ENCODE data around the gene MCC.

Gene MCC

GRCh38 chr5:113243349-113243664 is 244.9 kb downstream of the MCC start:
- no peaks in the 10 kb centered on the region for H3K9me2 ChIP-seq (replicated peaks; ENCODE audit: insufficient read depth, low read length)

GRCh38 chr5:113242481-113243348 is 245.5 kb downstream of the MCC start:
- Histone ChIP-seq H3K79me2 (ENCODE audit: low read length) (peaks cover 100% of the 10 kb centered on the region), H2AFZ (ENCODE audit: low read length) (no peak overlapping the region), H3K4me2 (ENCODE audit: low read depth, low read length) (no peak overlapping the region), H3K9ac (ENCODE audit: low read length) (no peak overlapping the region), H3K9me2 (replicated peaks; ENCODE audit: insufficient read depth, low read length) (no peaks in the 10 kb centered on the region), H3F3A (ENCODE audit: insufficient read depth, low read length) (peaks cover 16% of the 10 kb centered on the region), H4K20me1 (ENCODE audit: insufficient read depth, low read length) (peaks cover 5% of the 10 kb centered on the region; the same call in 1 of the 2 replicates), H3K4me3 (ENCODE audit: low read length) (no peak overlapping the region), H3K27me3 (replicated peaks; ENCODE audit: insufficient read depth, low read length) (no peaks in the 10 kb centered on the region), H3K27ac (ENCODE audit: low read length) (no peak overlapping the region), H3K9me3 (replicated peaks; ENCODE audit: insufficient read depth, low read length) (no peaks in the 10 kb centered on the region), H3K4me1 (ENCODE audit: low read length) (peaks cover 46% of the 10 kb centered on the region), H3K36me3 (replicated peaks; ENCODE audit: insufficient read depth, low read length) (no peaks in the 10 kb centered on the region)
- TF ChIP-seq EZH2phosphoT487 (IDR thresholded peaks at IDR 0.05; ENCODE audit: low read length) = no peak
- TF ChIP-seq CTCF (IDR thresholded peaks at IDR 0.05; ENCODE audit: low read length) = no peak
- no peak for TF ChIP-seq EZH2 (optimal IDR thresholded peaks at IDR 0.05; ENCODE audit: low read depth, low read length)
- DNase-seq = no peak

More at GRCh38 chr5:113243349-113243664, 244.9 kb downstream of the MCC start:
- peaks cover 5% of the 10 kb centered on the region; the same call in 1 of the 2 replicates for H4K20me1 ChIP-seq (ENCODE audit: insufficient read depth, low read length)
- no peaks in the 10 kb centered on the region for H3K36me3 ChIP-seq (replicated peaks; ENCODE audit: insufficient read depth, low read length)
- peaks cover 47% of the 10 kb centered on the region for H3K4me1 ChIP-seq (ENCODE audit: low read length)
- no peak overlapping the region for H2AFZ ChIP-seq (ENCODE audit: low read length)
- no peak overlapping the region for H3K9ac ChIP-seq (ENCODE audit: low read length)
- no peak overlapping the region for H3K27ac ChIP-seq (ENCODE audit: low read length)
- H3K79me2 ChIP-seq (ENCODE audit: low read length) = peaks cover 100% of the 10 kb centered on the region
- no peak overlapping the region for H3K4me3 ChIP-seq (ENCODE audit: low read length)
- no peak overlapping the region for H3K4me2 ChIP-seq (ENCODE audit: low read depth, low read length)
- no peak for DNase-seq
- peaks cover 16% of the 10 kb centered on the region for H3F3A ChIP-seq (ENCODE audit: insufficient read depth, low read length)
- no peak for TF ChIP-seq EZH2 (optimal IDR thresholded peaks at IDR 0.05; ENCODE audit: low read depth, low read length)
- no peak for TF ChIP-seq CTCF (IDR thresholded peaks at IDR 0.05; ENCODE audit: low read length)
- TF ChIP-seq EZH2phosphoT487 (IDR thresholded peaks at IDR 0.05; ENCODE audit: low read length) = no peak
- H3K9me3 ChIP-seq (replicated peaks; ENCODE audit: insufficient read depth, low read length) = no peaks in the 10 kb centered on the region
- no peaks in the 10 kb centered on the region for H3K27me3 ChIP-seq (replicated peaks; ENCODE audit: insufficient read depth, low read length)

GRCh38 chr5:113240951-113241726 is 247.1 kb downstream of the MCC start:
- H3K79me2 ChIP-seq (ENCODE audit: low read length) = peaks cover 100% of the 10 kb centered on the region
- no peak overlapping the region for H3K4me3 ChIP-seq (ENCODE audit: low read length)
- no peak overlapping the region for H3K27ac ChIP-seq (ENCODE audit: low read length)
- peaks cover 5% of the 10 kb centered on the region; the same call in 1 of the 2 replicates for H4K20me1 ChIP-seq (ENCODE audit: insufficient read depth, low read length)
- no peak overlapping the region for H3K9ac ChIP-seq (ENCODE audit: low read length)
- no peaks in the 10 kb centered on the region for H3K36me3 ChIP-seq (replicated peaks; ENCODE audit: insufficient read depth, low read length)
- peaks cover 10% of the 10 kb centered on the region; the same call in 1 of the 2 replicates for H3F3A ChIP-seq (ENCODE audit: insufficient read depth, low read length)
- no peak for DNase-seq
- no peaks in the 10 kb centered on the region for H3K9me3 ChIP-seq (replicated peaks; ENCODE audit: insufficient read depth, low read length)
- no peak overlapping the region for H3K4me2 ChIP-seq (ENCODE audit: low read depth, low read length)
- H3K4me1 ChIP-seq (ENCODE audit: low read length) = peaks cover 30% of the 10 kb centered on the region
- no peaks in the 10 kb centered on the region for H3K27me3 ChIP-seq (replicated peaks; ENCODE audit: insufficient read depth, low read length)
- no peaks in the 10 kb centered on the region for H3K9me2 ChIP-seq (replicated peaks; ENCODE audit: insufficient read depth, low read length)
- no peak for TF ChIP-seq EZH2phosphoT487 (IDR thresholded peaks at IDR 0.05; ENCODE audit: low read length)
- no peak for TF ChIP-seq CTCF (IDR thresholded peaks at IDR 0.05; ENCODE audit: low read length)
- TF ChIP-seq EZH2 (optimal IDR thresholded peaks at IDR 0.05; ENCODE audit: low read depth, low read length) = no peak
- H2AFZ ChIP-seq (ENCODE audit: low read length) = no peak overlapping the region

Data from MM.1S (cell line).